ENCODE results near the gene CDKN1B.

The CDKN1B gene

GRCh38 chr12:12689647-12690300 is 27.4 kb upstream of the CDKN1B start:
- no peaks in the 10 kb centered on the region for H3K36me3 ChIP-seq (ENCODE audit: low read depth)
- H3K4me3 ChIP-seq (ENCODE audit: severe bottlenecking): no peak overlapping the region
- no peaks in the 10 kb centered on the region for H3K9me3 ChIP-seq (ENCODE audit: severe bottlenecking)
- DNase-seq (ENCODE audit: low spot score): no peak
- H3K4me1 ChIP-seq (ENCODE audit: insufficient read depth, poor library complexity, severe bottlenecking): no peaks in the 10 kb centered on the region
- H3K27ac ChIP-seq (ENCODE audit: poor library complexity, severe bottlenecking): no peak overlapping the region
- no peaks in the 10 kb centered on the region for H3K27me3 ChIP-seq (ENCODE audit: insufficient read depth, poor library complexity, severe bottlenecking)
- TF ChIP-seq CTCF (IDR thresholded peaks at IDR 0.05; ENCODE audit: poor library complexity, severe bottlenecking): no peak
- ATAC-seq (ENCODE audit: low read depth): no peak

GRCh38 chr12:12691549-12691948 is 25.6 kb upstream of the CDKN1B start:
- Histone ChIP-seq H3K4me1 (ENCODE audit: insufficient read depth, poor library complexity, severe bottlenecking) (no peaks in the 10 kb centered on the region), H3K4me3 (ENCODE audit: severe bottlenecking) (no peak overlapping the region), H3K36me3 (ENCODE audit: low read depth) (no peaks in the 10 kb centered on the region), H3K9me3 (ENCODE audit: severe bottlenecking) (no peaks in the 10 kb centered on the region), H3K27me3 (ENCODE audit: insufficient read depth, poor library complexity, severe bottlenecking) (no peaks in the 10 kb centered on the region), H3K27ac (ENCODE audit: poor library complexity, severe bottlenecking) (no peak overlapping the region)
- no peak for DNase-seq (ENCODE audit: low spot score)
- TF ChIP-seq CTCF (IDR thresholded peaks at IDR 0.05; ENCODE audit: poor library complexity, severe bottlenecking): no peak
- no peak for ATAC-seq (ENCODE audit: low read depth)

- Histone ChIP-seq H3K27ac (ENCODE audit: poor library complexity, severe bottlenecking) (no peak overlapping the region), H3K4me3 (ENCODE audit: severe bottlenecking) (no peak overlapping the region)
These were observed 24.0 kb upstream of the CDKN1B start for GRCh38 chr12:12693111-12693671.

GRCh38 chr12:12696562-12697383 is 20.4 kb upstream of the CDKN1B start:
- Histone ChIP-seq H3K4me1 (ENCODE audit: insufficient read depth, poor library complexity, severe bottlenecking) (no peaks in the 10 kb centered on the region), H3K27ac (ENCODE audit: poor library complexity, severe bottlenecking) (peak overlapping the region; percentile 68)
- ATAC-seq (ENCODE audit: low read depth): peak; percentile 45; the same call in 1 of the 3 replicates

More at GRCh38 chr12:12693111-12693671, 24.0 kb upstream of the CDKN1B start:
- Histone ChIP-seq H3K4me1 (ENCODE audit: insufficient read depth, poor library complexity, severe bottlenecking) (no peaks in the 10 kb centered on the region), H3K9me3 (ENCODE audit: severe bottlenecking) (no peaks in the 10 kb centered on the region), H3K36me3 (ENCODE audit: low read depth) (no peaks in the 10 kb centered on the region), H3K27me3 (ENCODE audit: insufficient read depth, poor library complexity, severe bottlenecking) (no peaks in the 10 kb centered on the region)
- ATAC-seq (ENCODE audit: low read depth) (no peak), DNase-seq (ENCODE audit: low spot score) (no peak)
- no peak for TF ChIP-seq CTCF (IDR thresholded peaks at IDR 0.05; ENCODE audit: poor library complexity, severe bottlenecking)

More at GRCh38 chr12:12696562-12697383, 20.4 kb upstream of the CDKN1B start:
- Histone ChIP-seq H3K4me3 (ENCODE audit: severe bottlenecking) (peak overlapping the region; percentile 61), H3K9me3 (ENCODE audit: severe bottlenecking) (no peaks in the 10 kb centered on the region), H3K36me3 (ENCODE audit: low read depth) (no peaks in the 10 kb centered on the region), H3K27me3 (ENCODE audit: insufficient read depth, poor library complexity, severe bottlenecking) (no peaks in the 10 kb centered on the region)
- peak; percentile 69 for DNase-seq (ENCODE audit: low spot score)
- TF ChIP-seq CTCF (IDR thresholded peaks at IDR 0.05; ENCODE audit: poor library complexity, severe bottlenecking): no peak

Measured in RWPE2 (cell line).